ENCODE measurements around the gene MCF2L2. TPM values are rescaled to one million over a fixed set of nuclear protein-coding genes. Genes with fewer than 3 reads are reported as not detected.

MCF2L2 gene
- total and polyA plus RNA-seq, 9 of the 15 experiments (the other 6 are each of a cell fraction or from before 2014, with no cell fraction given) = 0.56 to 4.2 (median 3.0) TPM

- TF ChIP-seq ZNF224 (CRISPR knock-in tag; IDR thresholded peaks at IDR 0.05) (no peak), NR2C2 (CRISPR knock-in tag; IDR thresholded peaks at IDR 0.05) (no peak), NR2C2 (tag; IDR thresholded peaks at IDR 0.05) (no peak), ZNF384 (IDR thresholded peaks at IDR 0.05; ENCODE audit: low read depth, low read length) (peak; percentile 12; the same call in 1 of the 2 replicates), ZBTB1 (CRISPR knock-in tag; IDR thresholded peaks at IDR 0.05; ENCODE audit: borderline replicate concordance, low read depth) (no peak), ZBTB34 (CRISPR knock-in tag; IDR thresholded peaks at IDR 0.05) (no peak), MCM7 (IDR thresholded peaks at IDR 0.05) (0 out of 4 replicates have a peak, but pooled peaks of 1 of the 2 experiments have one; percentile 54), NR0B1 (IDR thresholded peaks at IDR 0.05; ENCODE audit: partially characterized antibody) (no peak), RAD51 (IDR thresholded peaks at IDR 0.05; ENCODE audit: borderline replicate concordance, low read depth) (no peak), ADNP (tag; IDR thresholded peaks at IDR 0.05) (peak; percentile 56; the same call in 1 of the 2 replicates), HMGXB4 (CRISPR knock-in tag; IDR thresholded peaks at IDR 0.05) (no peak), HNRNPL (IDR thresholded peaks at IDR 0.05; ENCODE audit: low read depth, low read length) (no peak), MED1 (CRISPR knock-in tag; IDR thresholded peaks at IDR 0.05; ENCODE audit: borderline replicate concordance) (no peak), GTF2A2 (tag; IDR thresholded peaks at IDR 0.05) (no peak), ETS2 (tag; IDR thresholded peaks at IDR 0.05; ENCODE audit: borderline replicate concordance, poor library complexity, severe bottlenecking) (no peak), JUN (IDR thresholded peaks at IDR 0.05; ENCODE audit: borderline replicate concordance, low read depth, low read length) (no peak), JUN (CRISPR knock-in tag; IDR thresholded peaks at IDR 0.05; ENCODE audit: borderline replicate concordance) (no peak), RFX7 (CRISPR knock-in tag; IDR thresholded peaks at IDR 0.05) (no peak), PURB (CRISPR knock-in tag; IDR thresholded peaks at IDR 0.05; ENCODE audit: low read depth) (no peak), KLF1 (tag; IDR thresholded peaks at IDR 0.05) (no peak), MAX (CRISPR knock-in tag; IDR thresholded peaks at IDR 0.05) (0 out of 2 replicates have a peak, but pooled peaks have one; percentile 14), FOS (IDR thresholded peaks at IDR 0.05; ENCODE audit: extremely low read depth, insufficient read length) (no peak), ZNF644 (tag; IDR thresholded peaks at IDR 0.05; ENCODE audit: low read depth) (no peak), HDAC8 (tag; IDR thresholded peaks at IDR 0.05) (no peak), RUNX1 (IDR thresholded peaks at IDR 0.05; ENCODE audit: low read depth) (no peak), STAT5B (CRISPR knock-in tag; IDR thresholded peaks at IDR 0.05) (no peak)
Observed at GRCh38 chr3:183360971-183361624, 67.3 kb downstream of the MCF2L2 start (continued).
